Ascending aorta (tissue), 2 donors: ENCODE measurements around the gene SNX17. TPM values are rescaled to one million over a fixed set of nuclear protein-coding genes. Genes with fewer than 3 reads are reported as not detected.
A peak's percentile ranks its signal among the peaks of the same experiment; 100 is the strongest.

Experiments
- DNase-seq, 2 donors: peaks; one replicate each; pipeline ENCODE4 v3.0.0-alpha.2; 2019; ENCODE audit warnings: low spot score in 2 of 2
- H3K27ac ChIP-seq, 2 donors: fragments of 200-600 bp; sonication (generic); one replicate each; pipeline ENCODE4 v1.5.1; 2016 to 2017; ENCODE audit warnings: mild to moderate bottlenecking in 1 of 2
- H3K27me3 ChIP-seq: fragments of 200-600 bp; sonication (generic); one replicate; pipeline ENCODE4 v1.5.1; 2017
- H3K36me3 ChIP-seq, 2 donors: fragments of 200-600 bp; sonication (generic); one replicate each; pipeline ENCODE4 v1.5.1; 2016
- H3K4me1 ChIP-seq, 2 donors: fragments of 200-600 bp; sonication (generic); one replicate each; pipeline ENCODE4 v1.5.1; 2016 to 2017; ENCODE audit warnings: mild to moderate bottlenecking in 1 of 2
- H3K4me3 ChIP-seq, 2 donors: fragments of 200-600 bp; sonication (generic); one replicate each; pipeline ENCODE4 v1.5.1; 2016 to 2017; ENCODE audit warnings: mild to moderate bottlenecking in 1 of 2
- H3K9me3 ChIP-seq, 2 donors: fragments of 200-600 bp; sonication (generic); one replicate each; pipeline ENCODE4 v1.5.1; 2016
- CTCF ChIP-seq, 3 experiments: fragments of 200-600 bp in 2 of 3; fragments of 450-650 bp in 1 of 3; sonication (generic) in 2 of 3; IDR thresholded peaks; one replicate each; pipeline ENCODE4 v1.5.1; 2016 to 2019; ENCODE audit warnings: antibody characterized with exemption in 3 of 3, mild to moderate bottlenecking in 1 of 3, moderate library complexity in 1 of 3
- intact Hi-C: fragments of 100-400 bp; cut with DNase I; formaldehyde crosslinking; loops from one replicate; pipeline ENCODE4 v1.15.1; 2023
- total RNA-seq: library from RNA; depleted of rRNA; stranded (reverse); fragments of >200 nt; gene quantifications from one replicate; pipeline ENCODE4 v1.1.0, GENCODE V29; 2016

The SNX17 gene
- total RNA-seq, 1 donor from 2014 or later, result 94.0 TPM

GRCh38 chr2:27323596-27324285 lies 46.7 kb upstream of the SNX17 start:
- no peak for DNase-seq
- Histone ChIP-seq H3K9me3 (no peaks in the 10 kb centered on the region), H3K36me3 (peaks cover 23 to 27% of the 10 kb centered on the region in 2 donors), H3K27ac (peak overlapping the region; percentile 90), H3K4me1 (peaks cover 0 to 14% of the 10 kb centered on the region in 2 donors), H3K4me3 (peak overlapping the region; percentile 65 to 77), H3K27me3 (no peaks in the 10 kb centered on the region)
- intact Hi-C loops, result loop anchor here (2.0 kb wide), 3 partner anchors 33 to 105 kb away; partner anchors contain the start of genes EIF2B4, GTF3C2, NRBP1 and SNX17
- TF ChIP-seq CTCF (IDR thresholded peaks at IDR 0.05), result no peak

GRCh38 chr2:27324720-27325119 lies 45.7 kb upstream of the SNX17 start:
- no peaks in the 10 kb centered on the region for H3K9me3 ChIP-seq
- no peak overlapping the region for H3K4me3 ChIP-seq
- H3K36me3 ChIP-seq, result peaks cover 32 to 37% of the 10 kb centered on the region in 2 donors
- no peak for TF ChIP-seq CTCF (IDR thresholded peaks at IDR 0.05)
- no peaks in the 10 kb centered on the region for H3K27me3 ChIP-seq
- H3K27ac ChIP-seq, result no peak overlapping the region
- H3K4me1 ChIP-seq, result peaks cover 0 to 14% of the 10 kb centered on the region in 2 donors
- intact Hi-C loops, result no loop called here
- DNase-seq, result no peak

GRCh38 chr2:27335311-27335710 lies 35.1 kb upstream of the SNX17 start:
- no peaks in the 10 kb centered on the region for H3K4me1 ChIP-seq
- TF ChIP-seq CTCF (IDR thresholded peaks at IDR 0.05), result no peak
- no peak for DNase-seq
- H3K9me3 ChIP-seq, result no peaks in the 10 kb centered on the region
- H3K27me3 ChIP-seq, result no peaks in the 10 kb centered on the region
- H3K27ac ChIP-seq, result no peak overlapping the region
- no peak overlapping the region for H3K4me3 ChIP-seq
- H3K36me3 ChIP-seq, result peaks cover 77 to 87% of the 10 kb centered on the region in 2 donors
- intact Hi-C loops, result no loop called here

GRCh38 chr2:27336173-27336572 lies 34.2 kb upstream of the SNX17 start:
- no peaks in the 10 kb centered on the region for H3K4me1 ChIP-seq
- H3K27me3 ChIP-seq, result no peaks in the 10 kb centered on the region
- H3K27ac ChIP-seq, result no peak overlapping the region
- intact Hi-C loops, result no loop called here
- H3K4me3 ChIP-seq, result no peak overlapping the region
- H3K9me3 ChIP-seq, result no peaks in the 10 kb centered on the region
- no peak for TF ChIP-seq CTCF (IDR thresholded peaks at IDR 0.05)
- peaks cover 80 to 89% of the 10 kb centered on the region in 2 donors for H3K36me3 ChIP-seq
- DNase-seq, result no peak

GRCh38 chr2:27347641-27348040 lies 22.8 kb upstream of the SNX17 start:
- no peaks in the 10 kb centered on the region for H3K4me1 ChIP-seq
- no peak for DNase-seq
- no peak overlapping the region for H3K4me3 ChIP-seq
- intact Hi-C loops, result no loop called here
- no peak for TF ChIP-seq CTCF (IDR thresholded peaks at IDR 0.05)
- no peak overlapping the region for H3K27ac ChIP-seq
- H3K27me3 ChIP-seq, result no peaks in the 10 kb centered on the region
- peaks cover 11 to 13% of the 10 kb centered on the region in 2 donors for H3K36me3 ChIP-seq
- no peaks in the 10 kb centered on the region for H3K9me3 ChIP-seq
